ENCODE measurements around the gene NOL3.
A peak's percentile ranks its signal among the peaks of the same experiment; 100 is the strongest.
"Not testable (repeated sequence)": the region's sequence is repeated elsewhere in the genome, so short reads cannot be mapped to it uniquely, and the experiment has no call there.

The NOL3 gene

DNA sequence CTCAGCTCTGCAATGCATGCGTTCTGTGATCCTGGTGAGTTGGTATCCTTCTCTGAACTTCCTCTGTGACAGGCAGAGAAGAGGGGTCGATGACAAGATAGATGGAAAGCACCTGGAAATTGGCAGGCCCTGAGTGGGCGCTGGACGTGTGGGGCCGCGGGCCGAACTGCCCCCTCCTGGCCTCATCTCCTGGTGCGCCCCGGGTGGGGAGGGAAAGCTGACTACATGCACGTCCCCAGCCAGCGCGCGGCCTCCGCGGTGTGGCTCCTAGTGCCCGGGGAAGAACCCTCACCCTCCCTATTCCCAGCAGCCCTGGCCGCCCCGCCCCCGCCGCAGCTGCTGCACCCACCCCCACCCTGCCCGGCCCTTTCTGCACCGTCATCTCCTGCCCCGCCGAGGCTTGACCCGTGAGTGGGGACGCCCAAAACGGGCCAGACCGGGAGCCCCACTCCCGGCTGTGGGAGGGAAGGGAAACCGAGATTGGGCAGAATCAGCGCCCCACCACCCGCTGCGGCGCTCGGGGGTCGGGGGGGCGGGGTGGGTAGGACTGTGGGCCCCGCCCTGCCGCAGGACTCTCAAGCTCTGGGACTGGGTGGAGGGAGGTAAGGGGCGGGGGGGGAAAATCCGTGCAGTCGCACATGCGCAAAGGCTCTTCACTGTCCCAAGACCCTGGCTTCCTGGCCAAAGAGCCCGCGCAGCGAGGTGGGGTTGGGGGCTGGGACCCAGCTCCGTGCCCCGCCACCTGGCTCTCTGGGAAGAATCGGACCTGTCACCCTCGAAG lies at the start of gene NOL3:
TSS of gene NOL3 (plus strand) at position 371 of the 781 bp plus-strand sequence.
- peak; percentile 73 for DNase-seq

DNA sequence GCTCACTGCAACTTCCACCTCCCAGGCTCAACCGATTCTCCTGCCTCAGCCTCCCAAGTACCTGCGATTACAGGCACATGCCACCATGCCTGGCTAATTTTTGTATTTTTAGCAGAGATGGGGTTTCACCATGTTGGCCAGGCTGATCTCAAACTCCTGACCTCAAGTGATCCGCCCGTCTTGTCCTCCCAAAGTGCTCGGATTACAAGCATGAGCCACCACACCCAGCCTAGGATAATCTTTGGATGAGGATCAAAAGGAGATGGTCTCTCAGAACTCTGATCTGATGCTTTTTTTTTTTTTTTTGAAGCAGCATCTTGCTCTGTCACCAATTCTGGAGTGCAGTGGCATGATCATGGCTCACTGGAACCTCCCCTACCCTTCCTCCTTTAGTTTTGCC lies 47.5 kb upstream of the NOL3 start:
- DNase-seq = not testable (repeated sequence)

DNA sequence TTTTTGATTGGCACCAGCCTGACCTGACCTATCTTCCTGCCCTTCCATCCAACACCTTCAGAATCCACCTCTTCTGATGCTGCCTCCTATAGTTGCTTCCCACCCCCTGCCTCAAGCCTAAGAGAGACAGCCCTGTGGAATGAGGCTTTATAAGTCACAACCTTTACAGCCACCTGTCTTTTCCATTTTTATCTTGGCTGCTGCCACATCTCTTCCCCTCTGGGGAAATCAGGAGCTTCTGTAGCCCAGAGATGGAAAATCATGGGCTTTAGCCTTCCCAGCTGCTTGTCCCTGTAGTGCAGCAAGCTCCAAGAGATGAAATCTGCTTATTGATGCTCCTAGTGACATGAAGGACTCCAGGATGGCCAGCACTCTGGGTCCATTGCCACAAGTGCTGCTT lies 41.9 kb upstream of the NOL3 start:
- DNase-seq = no peak

DNA sequence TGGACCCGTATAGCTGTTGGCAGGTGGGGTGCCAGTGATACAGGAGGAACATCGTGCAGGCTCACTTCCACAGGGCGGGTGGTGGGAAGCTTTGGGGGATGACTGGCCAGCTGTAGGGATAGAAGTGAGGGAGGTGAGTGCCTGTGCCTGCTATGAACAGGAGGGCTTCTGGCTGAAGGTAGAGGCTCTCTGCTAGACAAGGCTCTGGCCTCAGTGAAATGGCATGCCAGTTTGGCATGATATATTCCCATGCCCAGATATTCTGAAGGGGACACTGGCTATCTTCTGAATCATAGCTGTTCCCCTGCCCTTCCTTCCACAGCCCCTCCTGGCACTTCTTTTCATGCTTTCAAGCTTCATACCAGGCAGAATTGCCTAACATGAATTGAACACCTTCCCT lies 41.5 kb upstream of the NOL3 start:
- DNase-seq = no peak

DNA sequence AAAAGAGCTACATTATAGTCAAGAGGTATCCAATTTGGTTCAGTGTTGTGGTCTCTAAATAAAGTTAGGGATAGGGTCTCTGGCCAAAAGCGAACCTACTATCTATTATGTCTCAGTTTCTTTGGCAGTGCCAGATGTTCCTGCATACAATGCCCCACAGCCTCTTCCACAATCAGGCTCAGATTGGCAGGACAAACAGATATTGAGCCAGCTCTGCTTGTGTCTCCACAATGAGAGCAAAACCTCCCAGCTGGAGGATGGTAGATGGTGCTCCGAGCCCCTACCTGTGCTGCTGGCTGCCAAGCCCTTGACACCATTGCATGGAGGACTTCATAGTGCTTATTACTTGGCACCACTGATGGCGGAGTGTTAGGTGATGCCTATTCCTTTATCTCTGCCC lies 40.9 kb upstream of the NOL3 start:
- DNase-seq = no peak

DNA sequence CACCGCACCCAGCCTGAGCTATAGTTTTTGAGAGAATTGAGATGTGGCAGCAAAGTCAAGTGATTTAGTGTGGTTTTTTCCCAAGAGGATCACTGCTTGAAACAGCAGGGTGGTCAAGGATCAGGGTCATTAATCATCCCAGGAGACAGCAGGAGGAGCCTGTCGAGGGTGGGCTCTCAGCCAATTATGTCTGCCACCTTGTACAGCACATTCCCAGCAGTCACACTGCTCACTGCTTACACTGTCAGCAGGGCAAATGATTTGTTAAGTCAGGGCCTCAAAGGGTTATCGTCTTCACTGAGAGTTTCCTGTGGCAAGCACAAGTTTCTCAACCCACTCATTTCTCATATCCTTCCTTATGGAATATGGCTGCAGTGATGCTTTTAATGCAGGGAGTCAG lies 32.7 kb upstream of the NOL3 start:
- DNase-seq = no peak

DNA sequence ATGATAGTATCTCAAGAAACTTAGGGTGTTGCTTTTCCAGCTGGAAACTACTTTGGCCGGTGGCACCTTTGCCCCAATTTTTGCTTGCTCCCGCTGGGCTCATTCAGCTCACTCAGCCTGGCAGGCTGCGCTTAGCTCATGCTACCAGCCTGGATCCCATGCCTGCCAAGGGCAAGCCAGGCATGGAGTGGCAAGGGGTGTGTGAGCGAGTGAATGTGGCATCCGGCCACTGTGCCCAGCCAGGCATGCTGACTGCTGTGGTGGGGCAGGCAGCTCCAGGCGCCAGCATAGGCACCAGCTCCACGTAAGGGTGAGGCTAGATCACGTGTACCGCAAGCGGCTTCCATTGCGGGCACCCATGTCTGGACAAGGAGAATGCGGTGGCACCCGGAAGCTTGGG lies 28.9 kb upstream of the NOL3 start:
- DNase-seq = no peak

DNA sequence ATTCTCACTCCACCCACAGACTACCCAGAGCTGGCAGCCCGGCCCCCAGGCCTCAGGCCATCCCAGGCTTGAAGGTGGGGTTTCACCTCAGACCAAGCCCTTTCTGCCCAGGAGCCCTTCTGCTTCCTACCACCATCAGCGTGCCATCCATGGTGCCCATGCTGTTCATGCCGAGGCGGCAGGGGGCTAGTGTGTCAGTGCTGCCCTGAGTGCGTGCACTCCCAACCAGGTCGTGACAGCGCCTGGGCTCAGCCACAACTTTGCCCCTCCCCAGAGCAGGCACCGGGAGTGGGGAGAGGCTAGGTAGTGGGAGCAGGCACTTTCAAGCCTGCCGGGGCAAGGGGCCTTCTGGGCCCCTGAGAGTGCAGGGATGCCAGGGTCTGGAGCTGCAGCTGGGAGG lies 28.0 kb upstream of the NOL3 start:
- DNase-seq = no peak

DNA sequence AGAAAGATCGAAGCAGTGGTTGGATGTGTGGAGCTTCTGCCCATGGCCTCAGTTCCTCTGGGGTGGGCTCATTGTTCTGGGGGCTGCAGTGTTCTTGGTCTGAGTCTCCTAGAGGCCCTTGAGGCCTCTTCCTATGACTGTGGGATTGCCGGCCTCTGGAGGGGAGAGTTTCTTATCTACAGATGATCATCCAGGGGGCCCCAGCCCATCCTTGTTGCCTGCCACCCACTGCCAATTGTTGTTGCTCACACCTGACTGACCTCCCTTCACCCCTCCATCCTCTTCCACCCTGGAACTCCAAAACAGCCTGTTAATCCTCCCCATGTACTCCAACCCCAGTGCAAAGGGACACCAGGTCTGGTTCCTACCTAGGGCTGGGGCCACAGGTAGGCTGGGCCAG lies 25.4 kb upstream of the NOL3 start:
- DNase-seq = no peak

DNA sequence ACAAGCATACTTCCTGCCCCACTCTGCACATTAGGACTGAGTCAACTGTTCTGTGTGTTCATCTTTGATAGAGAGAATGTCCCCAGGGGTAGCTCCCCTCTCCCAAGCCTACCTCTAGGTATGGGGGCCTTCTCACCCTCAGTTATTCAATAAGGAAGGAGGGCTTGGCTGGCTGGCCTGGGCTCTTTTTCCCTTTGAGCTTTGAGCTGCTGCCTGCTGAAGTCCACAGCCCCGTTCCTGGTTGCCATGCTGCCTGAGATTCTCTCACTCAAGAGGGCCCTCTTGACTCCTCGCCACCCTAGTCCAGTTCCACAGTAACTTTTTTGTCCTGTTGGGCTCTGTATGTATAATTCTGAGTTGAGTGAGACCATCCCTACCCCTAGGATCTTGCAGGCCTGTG lies 24.6 kb upstream of the NOL3 start:
- no peak for DNase-seq

DNA sequence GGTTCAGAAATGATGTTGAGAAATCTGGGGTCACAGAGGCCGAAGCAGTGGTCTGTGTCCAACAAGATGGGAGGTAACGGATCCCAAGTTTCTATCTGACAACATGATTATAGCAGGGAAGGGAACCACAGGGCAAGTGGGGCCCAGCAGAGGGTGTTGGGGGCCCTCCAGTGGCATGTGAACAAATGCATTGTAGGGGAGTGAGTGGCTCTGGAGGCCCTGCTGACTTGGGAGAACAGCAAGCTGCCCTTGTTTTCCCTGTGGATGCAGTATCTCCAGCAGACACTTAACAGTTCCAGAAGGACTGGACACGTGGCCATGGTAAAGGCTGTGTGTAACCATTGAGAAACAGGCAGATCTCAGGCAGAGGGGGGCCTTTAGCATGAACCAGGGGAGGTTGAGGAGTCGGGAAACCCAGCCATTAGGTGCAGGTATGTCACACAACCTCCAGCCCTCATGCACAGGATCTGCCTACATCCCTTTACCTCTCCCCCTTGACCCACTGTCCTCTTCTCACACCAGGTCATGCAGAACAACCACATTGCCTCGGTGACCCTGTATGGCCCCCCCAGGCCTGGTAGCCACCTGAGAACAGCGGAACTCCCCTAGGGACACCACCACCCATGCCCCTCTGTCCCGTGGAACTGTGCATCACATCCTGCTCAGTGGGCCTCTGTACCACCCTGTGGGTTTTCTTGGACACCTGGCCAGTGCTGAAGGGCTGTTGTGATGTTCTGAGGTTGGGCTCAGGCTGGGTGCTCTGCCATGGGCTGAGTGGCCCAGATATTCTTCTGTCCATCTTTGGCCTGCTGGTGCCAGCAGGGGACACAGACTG lies 23.6 kb upstream of the NOL3 start:
- no peak for DNase-seq

DNA sequence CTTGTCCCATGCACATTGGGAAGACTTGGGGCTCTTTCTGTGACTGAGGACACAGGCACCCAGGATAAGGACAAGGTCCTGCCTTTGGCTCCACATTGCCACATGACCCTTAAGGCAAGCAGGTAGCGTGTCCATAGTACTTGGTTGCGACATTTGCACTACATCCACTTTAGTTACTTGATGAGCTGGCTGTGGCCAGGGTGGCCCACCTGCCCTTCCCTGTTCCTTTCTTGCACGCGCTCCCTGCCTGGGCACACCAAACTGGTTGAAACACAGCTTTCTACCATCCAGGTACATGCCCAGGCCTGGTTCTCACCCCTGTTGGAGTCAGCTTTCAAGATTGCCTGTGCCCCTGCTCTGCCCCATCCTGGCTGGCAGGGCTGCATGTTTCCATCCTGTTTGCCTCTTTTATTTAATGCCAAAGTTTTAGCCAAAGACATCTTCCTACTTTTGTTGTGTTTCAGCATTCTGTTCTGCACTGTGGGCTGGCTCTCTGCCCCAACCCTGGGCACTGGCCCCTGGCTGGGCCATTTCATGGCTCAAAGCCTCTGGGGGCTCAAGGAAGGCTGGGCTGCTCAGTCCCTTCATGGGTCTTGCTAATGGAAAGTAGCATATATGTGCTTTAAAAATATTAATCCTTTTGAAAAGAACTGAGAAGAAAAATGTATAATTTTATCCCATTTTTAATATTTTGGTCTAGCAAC lies 22.7 kb upstream of the NOL3 start:
- DNase-seq = no peak

DNA sequence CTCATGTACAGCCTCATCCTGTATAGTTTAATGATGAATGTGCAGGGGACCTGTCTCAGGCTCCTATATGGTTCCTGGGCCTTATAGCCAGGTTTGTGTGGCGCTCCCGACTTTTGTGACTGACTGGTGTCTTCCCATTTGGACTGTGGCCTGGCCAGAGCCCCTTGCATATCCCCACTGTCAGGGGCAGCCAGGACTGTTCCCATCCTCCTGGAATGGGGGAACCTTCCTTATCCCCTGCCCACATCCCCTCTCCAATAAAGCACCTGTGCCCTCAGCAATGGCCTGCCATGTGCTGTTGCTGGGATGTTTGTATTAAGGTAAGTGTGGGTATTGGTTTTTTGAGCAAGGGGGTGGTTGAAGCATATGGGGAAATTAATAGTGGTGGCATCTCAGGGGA lies 22.1 kb upstream of the NOL3 start:
- DNase-seq = no peak

DNA sequence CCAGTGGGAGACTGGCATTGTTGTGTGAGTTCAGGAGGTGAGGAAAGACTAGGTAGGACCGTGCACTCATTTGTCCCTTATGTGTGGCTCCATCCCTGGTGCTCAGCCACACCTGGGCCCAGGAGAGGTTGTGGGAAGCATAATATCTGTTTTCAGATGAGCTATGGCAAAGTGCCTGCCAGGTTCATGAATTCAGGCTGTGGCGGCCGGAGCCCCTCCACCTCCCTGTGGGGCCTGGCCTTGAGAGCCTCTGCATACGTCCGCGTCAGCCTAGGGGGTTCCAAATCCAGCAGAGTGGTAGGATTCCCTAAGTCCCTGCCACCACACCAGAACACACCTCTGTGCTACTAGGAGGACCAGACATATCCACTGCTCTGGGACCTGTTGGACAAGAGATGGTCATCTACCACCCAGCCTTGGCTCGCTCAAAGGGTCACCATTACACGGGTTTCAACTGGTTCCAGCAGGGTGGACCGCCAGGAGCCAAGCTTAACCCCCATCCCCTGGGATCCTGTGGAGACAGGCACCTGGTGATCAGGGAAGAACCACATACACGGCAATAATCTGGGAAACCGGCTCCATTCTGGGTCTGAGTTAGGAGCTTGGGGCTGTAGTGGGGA lies 21.6 kb upstream of the NOL3 start:
- no peak for DNase-seq

DNA sequence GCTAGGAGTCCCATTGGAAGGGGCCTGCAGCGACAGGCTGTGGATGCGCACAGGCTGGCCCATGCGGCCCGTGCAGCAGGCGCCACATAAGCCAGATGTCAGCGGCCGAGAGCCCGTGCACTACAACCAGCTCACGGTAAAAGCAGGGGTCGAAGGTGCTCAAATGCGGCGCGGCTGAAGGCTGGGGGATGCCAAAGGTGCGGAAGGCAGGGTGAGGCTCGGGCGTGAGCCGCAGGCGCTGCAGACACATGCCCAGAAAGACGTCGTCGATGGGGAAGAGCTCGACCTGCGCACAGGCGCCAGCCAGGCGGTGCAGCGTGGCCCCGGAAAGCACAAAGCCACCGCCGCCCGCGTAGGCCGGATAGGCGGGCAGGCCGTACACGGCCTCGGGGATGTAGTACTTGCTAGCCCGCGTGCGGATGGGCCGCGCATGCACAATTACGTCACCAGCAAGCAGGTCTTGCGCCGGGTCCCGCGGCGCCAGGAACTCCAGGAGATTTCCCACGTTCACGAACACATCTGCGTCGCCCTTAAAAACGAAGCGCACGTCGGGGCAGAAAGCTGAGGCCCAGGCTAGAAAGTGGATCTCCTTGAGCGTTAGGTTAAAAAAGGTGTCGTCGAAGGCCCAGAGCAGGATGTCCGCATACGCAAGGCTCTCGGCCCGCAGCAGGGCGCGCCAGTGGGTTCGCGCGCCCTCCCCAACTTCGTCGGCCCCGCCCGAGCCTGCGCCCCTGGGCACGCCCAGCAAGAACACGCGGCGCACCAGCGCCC lies 20.9 kb upstream of the NOL3 start:
- no peak for DNase-seq

DNA sequence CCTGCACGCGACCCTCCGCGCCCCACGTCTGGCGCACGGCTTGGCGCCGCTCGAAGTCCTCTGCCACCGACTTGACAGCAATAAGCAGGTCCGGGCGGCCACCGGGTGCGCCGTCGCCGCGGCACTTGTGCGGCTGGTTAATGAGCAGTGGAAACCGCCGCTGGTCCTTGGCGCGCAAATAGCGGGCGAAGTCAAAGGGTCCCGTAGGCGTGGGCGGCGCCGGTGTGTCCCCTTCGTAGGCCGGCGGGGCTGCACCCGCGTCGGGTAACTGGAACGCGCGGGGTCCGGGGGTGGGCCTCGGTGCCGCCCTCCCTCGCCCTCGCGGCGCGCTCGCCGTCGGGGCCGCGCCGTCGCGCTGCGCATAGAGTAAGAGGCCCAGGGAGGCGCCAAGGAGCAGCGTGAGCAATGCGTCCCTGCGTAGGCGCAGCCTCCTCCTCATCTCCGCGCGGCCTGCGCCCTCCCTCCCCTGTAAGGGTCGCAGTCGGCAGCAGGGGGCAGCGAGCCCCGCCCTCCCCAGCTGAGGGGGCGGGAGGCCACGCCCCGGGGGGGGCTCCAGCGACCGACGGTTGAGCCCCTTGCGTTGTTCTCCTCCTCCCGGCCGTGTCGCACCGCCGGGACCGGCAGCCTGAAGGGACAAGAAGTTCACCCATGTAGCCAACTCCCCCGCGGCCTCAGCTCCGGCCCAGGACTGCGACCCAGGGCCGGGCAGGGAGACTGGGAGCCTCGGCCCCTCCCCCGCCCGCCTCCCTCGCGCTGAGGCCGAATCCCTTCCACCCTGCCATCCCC lies 20.1 kb upstream of the NOL3 start:
- peak; percentile 69 for DNase-seq

DNA sequence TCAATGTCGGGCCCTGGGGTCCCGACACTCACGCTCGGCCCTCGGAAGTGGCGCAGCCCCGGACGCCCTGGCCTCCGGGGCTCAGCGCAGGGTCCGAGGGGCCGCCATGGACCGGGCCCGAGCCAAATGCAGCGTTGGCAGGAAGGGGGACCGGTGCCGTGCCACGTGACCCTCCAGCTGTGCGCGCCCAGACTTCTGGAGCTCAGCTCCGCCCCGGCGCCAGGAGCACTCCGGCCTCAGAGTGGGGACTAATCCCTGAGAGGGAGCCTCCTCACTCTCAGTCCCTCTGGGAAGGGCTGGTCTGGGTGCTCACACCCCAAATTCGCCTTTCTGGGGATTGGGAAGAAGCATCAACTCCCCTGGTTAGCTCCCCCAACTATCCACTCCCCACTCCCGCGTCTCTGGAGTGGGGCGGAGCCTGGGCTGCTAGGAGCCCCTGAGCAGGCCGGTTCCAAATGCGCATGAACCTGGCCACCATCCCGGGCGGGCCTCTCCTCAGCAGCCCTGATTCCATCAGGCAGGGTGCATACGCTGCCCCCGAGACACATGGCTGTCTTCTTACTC lies 19.4 kb upstream of the NOL3 start, which contains the start of gene B3GNT9:
TSS of gene B3GNT9 (minus strand) at position 166 of the 564 bp plus-strand sequence. CDS start 513 bp downstream, outside the sequence.
- peak; percentile 67 for DNase-seq

DNA sequence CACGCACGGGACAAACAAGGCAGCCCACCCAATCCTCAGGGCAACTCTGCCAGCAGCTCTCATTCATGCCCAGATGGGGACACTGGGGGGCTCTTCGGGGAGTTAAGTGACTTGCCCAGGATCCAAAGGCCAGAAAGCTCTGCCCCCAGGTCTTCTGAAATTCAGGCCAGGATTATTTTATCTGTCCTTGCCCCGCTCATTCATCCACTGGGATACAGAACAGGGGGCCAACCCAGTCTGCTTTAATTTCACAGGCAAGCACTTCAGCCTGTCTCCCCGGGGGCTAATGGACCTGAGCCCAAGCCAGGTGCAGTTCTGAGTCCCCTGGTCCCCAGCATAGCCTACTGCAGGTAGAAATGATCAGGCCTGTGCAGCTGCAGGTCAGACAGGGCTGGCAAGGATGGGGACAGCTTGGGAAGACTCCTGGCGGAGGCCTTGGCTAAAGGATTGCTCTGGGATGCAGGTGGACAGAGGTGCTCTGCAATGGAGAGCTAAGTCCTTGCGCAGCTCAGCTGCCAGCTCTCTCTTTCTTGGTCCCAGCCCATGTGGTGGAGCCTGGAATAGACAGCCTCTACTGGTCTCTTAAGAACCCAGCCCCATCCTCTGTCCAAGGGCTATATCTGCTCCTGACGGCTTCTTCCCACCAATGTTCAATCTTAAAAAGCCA lies 18.8 kb upstream of the NOL3 start:
- no peak for DNase-seq

DNA sequence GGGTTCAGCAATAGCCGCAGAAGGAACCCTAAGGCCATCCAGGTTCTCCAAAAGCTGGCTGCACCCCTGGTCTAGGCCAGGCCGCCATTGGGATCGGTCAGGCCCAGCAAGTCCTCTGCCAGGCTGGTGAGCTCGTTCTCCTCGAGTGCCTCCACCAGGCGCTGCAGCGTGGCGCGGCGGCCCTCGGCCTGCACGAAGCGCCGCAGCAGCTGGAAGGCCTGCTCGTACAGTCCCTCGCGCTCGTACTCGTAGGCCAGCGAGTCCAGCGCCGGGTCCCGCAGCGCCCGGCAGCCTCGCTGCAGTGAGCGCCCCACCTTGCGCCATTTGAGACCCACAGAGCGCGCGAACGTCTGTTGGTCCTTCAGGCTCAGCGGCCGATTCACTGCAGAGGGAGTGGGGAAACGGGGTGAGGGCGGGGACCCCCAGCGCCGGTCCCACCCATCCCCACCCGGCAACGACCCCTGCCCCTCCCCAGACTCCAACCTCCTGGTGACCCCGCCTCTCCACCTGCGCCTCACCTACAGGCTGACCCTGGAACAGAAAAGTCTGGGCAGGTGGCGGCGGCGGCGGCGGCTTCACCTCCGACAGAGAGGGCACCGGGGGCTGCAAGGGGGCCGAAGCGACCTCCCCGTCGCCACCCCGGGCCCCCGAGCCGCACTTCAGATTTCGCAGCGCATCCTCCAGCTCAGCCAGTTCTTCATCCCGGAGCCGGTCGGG lies 15.6 kb upstream of the NOL3 start:
- no peak for DNase-seq

Data from stimulated activated CD8-positive, alpha-beta memory T cell treated with anti-CD3 and anti-CD28 coated beads, Interleukin-4, amount 100 ng/mL, for 48 hours (primary cell).